Ishikawa (cell line): ENCODE data around the gene SLC9A6.

ENCODE experiments used
- CEBPB ChIP-seq: IDR thresholded peaks from 2 replicates; pipeline ENCODE4 v1.6.1; 2012
- CREB1 ChIP-seq: IDR thresholded peaks from 2 replicates; pipeline ENCODE4 v1.6.1; 2012; ENCODE audit warnings: low read depth
- EGR1 ChIP-seq: IDR thresholded peaks from 2 replicates; pipeline ENCODE4 v1.6.1; 2012
- EP300 ChIP-seq: IDR thresholded peaks from 2 replicates; pipeline ENCODE4 v1.6.1; 2012; ENCODE audit warnings: borderline replicate concordance
- TAF1 ChIP-seq: IDR thresholded peaks from 2 replicates; pipeline ENCODE4 v1.6.1; 2012; ENCODE audit warnings: low read depth, mild to moderate bottlenecking
- YY1 ChIP-seq: IDR thresholded peaks from 2 replicates; pipeline ENCODE4 v1.6.1; 2012; ENCODE audit warnings: low read depth
- TF ChIP-seq, protein P1 (sequence below): IDR thresholded peaks from 2 replicates; pipeline ENCODE4 v1.6.1; 2012
- TF ChIP-seq, protein P2 (sequence below): IDR thresholded peaks from 2 replicates; pipeline ENCODE4 v1.6.1; 2012; ENCODE audit warnings: low read depth, mild to moderate bottlenecking

DNA sequence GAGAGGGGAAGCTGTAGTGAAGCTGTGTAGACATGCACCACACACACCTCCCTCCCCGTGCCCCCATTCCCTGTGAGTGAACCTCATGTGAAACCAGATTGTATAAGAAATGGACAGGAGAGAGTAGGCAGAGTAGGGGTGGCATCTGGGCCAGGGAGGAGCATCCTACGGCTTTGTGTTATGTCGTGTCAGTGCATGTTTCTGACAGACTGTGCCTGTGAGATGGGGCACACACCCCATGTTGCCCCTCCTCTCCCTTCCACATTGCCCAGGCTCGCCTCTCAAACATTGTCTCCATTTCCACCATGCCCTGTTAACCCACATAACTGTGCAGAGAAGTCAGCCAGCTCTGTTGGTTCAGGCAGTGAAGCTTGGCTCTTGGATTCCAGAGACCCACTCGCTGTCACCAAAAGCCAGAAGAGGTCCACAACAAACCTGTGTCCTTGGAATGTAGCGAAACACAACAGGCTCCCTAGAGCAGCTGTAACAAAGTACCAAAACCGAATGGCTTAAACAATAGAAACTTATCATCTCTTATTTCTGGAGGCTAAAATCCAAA is 56.1 kb downstream of the SLC9A6 start:
- TF ChIP-seq, protein P1, sequence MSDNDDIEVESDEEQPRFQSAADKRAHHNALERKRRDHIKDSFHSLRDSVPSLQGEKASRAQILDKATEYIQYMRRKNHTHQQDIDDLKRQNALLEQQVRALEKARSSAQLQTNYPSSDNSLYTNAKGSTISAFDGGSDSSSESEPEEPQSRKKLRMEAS: no peak
- TF ChIP-seq TAF1 (no peak), YY1 (no peak), EP300 (no peak), CREB1 (no peak), CEBPB (no peak), EGR1 (no peak)
- TF ChIP-seq, protein P2, sequence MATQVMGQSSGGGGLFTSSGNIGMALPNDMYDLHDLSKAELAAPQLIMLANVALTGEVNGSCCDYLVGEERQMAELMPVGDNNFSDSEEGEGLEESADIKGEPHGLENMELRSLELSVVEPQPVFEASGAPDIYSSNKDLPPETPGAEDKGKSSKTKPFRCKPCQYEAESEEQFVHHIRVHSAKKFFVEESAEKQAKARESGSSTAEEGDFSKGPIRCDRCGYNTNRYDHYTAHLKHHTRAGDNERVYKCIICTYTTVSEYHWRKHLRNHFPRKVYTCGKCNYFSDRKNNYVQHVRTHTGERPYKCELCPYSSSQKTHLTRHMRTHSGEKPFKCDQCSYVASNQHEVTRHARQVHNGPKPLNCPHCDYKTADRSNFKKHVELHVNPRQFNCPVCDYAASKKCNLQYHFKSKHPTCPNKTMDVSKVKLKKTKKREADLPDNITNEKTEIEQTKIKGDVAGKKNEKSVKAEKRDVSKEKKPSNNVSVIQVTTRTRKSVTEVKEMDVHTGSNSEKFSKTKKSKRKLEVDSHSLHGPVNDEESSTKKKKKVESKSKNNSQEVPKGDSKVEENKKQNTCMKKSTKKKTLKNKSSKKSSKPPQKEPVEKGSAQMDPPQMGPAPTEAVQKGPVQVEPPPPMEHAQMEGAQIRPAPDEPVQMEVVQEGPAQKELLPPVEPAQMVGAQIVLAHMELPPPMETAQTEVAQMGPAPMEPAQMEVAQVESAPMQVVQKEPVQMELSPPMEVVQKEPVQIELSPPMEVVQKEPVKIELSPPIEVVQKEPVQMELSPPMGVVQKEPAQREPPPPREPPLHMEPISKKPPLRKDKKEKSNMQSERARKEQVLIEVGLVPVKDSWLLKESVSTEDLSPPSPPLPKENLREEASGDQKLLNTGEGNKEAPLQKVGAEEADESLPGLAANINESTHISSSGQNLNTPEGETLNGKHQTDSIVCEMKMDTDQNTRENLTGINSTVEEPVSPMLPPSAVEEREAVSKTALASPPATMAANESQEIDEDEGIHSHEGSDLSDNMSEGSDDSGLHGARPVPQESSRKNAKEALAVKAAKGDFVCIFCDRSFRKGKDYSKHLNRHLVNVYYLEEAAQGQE: no peak
